Activated T-cell treated with anti-CD3 and anti-CD28 coated beads for 1 hour (primary cell): ENCODE measurements around the gene SETD3.

Source experiments
- DNase-seq: peaks from one replicate; pipeline ENCODE4 v3.0.0-alpha.2; 2020; ENCODE audit warnings: low read depth

SETD3 gene

DNA sequence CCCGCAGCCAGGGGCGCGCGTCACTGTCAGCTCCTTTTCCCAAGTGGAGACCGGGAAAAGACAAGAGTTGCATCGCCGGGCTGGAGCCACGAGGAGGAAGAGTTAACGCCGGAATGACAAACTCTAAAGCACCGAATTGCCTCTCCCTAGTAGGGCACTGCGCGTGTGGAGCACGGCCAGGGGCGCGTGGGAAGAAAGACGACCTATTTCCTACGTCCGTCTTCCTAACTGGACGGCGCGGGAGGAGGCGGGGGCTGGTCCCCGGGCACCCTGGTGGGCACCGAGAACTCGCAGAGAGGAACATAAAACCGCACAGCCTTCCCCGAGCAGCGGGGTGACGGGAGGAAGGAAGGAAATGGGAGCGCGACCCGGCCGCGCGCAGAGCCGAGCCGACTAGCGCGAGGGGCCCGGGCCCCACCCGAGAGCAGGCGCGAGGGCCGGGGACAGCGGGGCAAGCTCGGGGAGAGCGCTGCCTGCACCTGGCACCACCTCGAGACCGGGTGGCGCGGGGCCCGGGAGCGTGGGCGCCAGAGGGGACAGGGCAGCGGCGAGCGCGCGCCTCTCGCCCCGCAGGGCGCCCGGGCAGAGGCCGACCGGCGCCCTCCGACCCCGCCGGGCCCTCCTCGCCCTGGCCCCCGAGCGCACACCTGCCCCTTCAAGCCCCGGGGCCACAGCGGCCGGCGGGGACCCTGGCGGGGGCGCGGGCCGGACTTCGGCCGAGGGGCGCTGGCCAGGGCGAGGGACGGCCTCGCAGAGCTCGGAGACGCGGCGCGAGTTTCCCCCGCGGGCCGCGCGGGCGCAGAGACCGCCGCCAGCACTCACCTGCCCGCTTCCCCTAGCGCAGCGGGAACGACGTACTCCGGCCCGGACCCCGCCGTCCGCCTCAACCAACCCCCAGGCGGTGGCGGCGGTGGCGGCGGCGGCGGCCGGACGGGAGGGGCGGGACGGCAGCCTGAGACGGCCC lies at the start of gene SETD3:
SETD3 (minus strand) TSS at position 954 of the 964 bp plus-strand sequence. CDS start 15,054 bp downstream, outside the sequence.
- DNase-seq, result peak; percentile 16

DNA sequence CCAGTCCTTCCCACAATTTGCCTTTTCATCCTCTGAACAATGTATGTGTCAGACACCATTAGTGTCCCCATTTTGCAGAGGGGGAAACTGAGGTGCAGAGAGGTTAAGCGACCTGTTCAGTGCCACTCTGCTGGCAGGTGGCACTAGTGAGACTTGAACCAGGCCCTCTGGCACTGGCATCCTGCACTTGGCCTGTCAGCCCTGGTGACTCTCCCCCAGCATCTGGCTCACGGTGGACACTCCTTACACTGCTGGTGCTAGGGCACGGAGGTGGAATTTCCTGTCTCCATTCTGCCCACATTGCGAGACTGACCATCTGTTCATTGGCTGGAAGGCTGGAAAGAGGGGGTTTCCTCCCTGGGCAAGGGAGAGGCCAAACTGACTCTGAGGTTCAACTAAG lies 49.2 kb upstream of the SETD3 start:
- no peak for DNase-seq

DNA sequence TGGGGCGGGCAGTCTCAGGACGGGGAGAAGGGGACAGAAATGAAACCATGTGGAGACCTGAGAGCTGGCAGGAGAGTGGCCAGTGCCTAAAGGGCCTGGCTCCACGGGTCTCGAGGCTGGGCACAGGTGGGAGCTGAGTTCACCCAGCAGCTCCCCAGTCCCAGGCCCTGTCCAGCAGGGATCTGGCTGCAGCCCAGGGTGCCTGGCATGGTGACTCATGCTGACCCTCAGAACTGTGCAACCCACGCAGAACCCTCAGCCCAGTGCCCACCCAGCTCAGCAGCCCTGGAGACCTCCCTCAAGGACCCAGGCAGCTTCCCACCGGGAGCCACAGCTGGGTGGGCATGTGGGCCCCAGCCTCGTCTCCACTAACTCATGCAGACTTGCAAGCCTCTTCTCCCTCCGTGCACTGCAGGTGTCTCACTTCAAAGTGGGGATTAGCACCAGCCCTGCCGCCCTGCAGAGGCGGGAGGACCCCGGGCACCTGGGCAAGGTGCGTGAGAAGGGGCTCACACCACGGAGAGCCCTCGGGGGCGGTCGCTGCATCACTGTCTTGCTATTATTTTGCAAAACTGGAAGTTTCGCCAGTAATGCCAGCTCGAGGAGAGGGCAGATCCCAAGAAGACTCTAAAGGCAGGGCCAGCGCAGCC lies 46.9 kb upstream of the SETD3 start:
- DNase-seq, result no peak

DNA sequence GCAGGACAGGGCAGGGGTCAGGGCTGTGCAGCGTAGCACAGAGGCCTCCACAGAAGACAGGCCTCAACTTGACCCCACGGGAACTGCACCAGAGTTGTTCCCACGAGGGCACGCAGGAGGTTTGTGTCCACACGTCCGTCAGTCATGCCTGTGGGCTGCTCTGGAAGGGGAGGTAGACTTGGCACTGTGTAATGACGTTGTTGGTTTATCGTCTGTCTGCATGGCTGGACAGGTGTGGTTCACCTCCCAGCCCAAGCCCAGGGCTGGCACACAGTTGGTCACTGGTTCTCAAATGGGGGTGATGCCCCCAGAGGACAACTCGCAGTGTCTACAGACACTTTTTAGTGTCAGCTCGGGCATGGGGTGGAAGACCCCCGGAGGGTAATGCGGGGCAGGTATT lies 46.4 kb upstream of the SETD3 start:
- DNase-seq, result no peak

DNA sequence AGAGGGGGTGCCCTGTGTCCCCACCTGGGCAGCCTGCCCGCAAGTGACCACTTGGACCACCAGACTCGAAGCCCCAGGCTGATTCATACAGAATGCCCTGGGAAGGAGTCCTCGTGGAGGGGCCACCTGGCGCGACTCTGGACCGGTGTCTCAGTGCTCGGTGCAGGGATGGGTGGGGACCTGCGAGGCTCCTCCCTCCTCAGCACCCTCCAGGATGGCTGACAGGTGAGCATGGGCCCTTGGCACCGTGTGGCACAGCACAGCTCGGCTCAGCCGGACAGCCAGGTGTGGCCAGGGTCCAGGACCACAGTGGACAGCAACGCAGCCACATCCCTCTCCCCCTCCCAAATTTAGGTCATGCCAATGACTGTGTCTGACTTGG lies 45.0 kb upstream of the SETD3 start:
- DNase-seq, result no peak

GRCh38 chr14:99524804-99525698 lies 44.4 kb upstream of the SETD3 start:
- DNase-seq, result no peak

GRCh38 chr14:99524091-99524661 lies 43.5 kb upstream of the SETD3 start:
- no peak for DNase-seq

DNA sequence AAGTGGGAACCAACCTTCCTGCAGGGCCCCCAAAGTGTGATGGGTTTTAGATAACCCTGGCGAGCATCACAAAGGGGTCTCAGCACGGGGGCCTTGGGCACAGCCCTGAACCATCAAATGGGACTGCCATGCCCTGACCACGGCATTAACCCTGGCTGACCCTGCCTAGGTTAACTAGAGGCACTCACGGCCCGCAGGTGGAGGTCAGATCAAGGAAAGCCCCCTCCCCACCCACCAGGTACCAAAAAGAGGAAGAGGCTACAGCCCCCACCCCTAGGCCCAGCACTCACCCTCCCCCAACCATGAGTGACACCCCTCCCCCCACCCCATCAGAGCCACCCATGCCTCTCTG lies 43.0 kb upstream of the SETD3 start:
- no peak for DNase-seq

GRCh38 chr14:99522934-99523703 lies 42.5 kb upstream of the SETD3 start:
- no peak for DNase-seq

GRCh38 chr14:99522457-99522891 lies 41.8 kb upstream of the SETD3 start:
- no peak for DNase-seq

DNA sequence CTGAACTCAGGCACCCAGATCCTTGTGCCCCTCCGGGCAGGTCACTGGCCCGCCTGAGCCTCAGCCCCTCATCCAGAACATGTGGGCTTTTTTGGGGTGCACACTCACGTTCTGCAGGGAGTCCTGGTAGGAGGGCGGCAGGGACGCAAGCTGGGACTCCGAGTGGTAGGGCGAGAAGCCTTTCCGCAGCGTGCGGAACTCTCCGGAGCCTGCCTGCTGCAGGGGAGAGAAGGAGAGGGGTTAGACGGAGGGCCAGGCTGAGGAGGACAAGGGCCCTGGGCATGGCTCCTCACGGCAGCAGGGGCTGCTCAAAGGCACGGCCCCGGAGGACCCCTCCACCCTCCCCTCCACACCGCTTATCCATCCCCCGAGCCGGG lies 41.4 kb upstream of the SETD3 start:
- DNase-seq, result no peak

DNA sequence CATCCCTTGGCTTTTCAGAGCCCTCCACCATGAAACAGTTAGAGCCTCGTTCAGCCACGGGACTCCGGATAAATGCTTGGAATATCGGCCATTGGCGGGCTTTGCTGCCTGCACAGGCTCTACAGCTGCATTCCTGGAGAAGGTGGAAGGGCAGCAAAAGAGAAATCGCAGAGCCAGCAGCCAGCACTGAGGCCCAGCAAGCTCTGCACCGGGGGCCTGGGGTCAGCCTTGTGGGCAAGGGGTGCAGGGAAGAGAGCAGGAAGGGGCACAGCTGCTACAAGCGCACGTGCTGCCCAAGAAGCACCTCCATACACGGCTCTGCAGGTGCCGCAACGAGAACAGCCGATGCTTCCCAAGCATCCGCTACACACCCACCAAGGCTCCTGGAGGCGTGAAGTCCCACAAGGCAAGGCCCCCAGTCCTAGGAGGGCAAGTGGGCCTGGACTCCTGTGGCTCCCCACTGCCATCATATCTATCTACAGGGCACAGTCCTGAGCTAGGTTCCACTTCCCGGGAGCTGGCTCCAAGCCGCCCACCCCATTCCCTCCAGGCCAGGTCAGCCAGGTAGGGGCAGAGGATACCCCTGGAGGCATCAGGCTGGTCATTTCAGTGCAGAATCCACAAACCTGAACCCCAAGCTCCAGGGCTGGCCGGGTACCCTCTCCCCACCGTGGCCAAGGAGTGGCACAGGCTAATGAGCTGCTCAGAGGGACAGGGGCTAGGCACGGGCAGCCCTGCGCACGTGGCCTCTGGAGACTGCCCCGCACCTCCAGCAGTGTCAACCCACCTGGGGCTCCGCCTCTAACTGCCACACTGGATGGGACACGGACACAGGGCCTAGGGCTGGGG lies 40.7 kb upstream of the SETD3 start:
- DNase-seq, result no peak

GRCh38 chr14:99520571-99521081 lies 40.0 kb upstream of the SETD3 start:
- DNase-seq, result no peak

GRCh38 chr14:99519931-99520421 lies 39.3 kb upstream of the SETD3 start:
- no peak for DNase-seq

- no peak for DNase-seq
Measured at GRCh38 chr14:99519347-99519881, 38.8 kb upstream of the SETD3 start.

DNA sequence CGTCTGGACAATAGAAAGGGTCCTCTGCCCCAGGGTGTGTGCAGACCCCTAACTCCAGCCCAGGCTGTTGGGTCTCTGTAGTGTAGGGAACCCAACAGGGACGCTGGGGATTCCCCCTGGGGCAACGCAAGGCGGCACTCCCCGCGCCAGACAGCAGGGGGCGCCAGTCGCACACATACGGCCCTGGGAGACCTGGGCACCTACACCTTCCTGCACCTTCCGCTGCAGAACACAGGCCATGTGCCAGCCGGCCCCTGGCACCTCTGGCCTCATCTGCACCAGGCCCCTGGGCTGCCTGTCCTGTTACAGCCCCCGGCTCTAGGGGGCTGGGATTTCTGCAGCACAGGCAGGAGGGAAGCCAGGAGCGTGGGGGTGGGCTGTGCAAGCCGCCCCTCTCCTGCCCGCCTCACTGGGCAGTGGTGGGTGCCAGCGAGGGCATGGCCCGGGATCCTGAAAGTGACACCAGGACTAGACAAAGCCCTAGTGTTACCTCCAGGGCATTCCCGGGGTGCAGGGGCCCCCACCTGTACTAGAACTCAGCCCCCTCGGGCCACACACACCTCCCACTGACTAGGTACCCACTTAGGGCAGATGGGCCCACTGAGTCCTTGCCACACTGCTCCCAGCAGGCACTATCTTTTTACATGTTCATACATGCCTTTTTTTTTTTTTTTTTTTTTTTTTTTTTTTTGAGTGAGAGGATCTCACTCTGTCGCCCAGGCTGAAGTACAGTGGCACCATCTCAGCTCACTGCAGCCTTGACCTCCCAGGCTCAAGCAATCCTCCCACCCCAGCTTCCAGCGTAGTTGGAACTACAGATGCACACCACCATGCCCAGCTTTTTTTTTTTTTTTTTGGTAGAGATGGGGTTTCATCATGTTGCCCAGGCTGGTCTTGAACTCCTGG lies 38.0 kb upstream of the SETD3 start:
- peak; percentile 83 for DNase-seq

GRCh38 chr14:99517643-99518381 lies 37.2 kb upstream of the SETD3 start:
- DNase-seq, result no peak
